NCI-H187 (cell line): ENCODE results near the gene FAM156A.
"Not testable (repeated sequence)": the region's sequence is repeated elsewhere in the genome, so short reads cannot be mapped to it uniquely, and the experiment has no call there.

Experiments
- DNase-seq, 2 experiments: peaks; one replicate each; lab custom pipeline; 2025; lab: John Stamatoyannopoulos, UW

FAM156A gene, protein sequence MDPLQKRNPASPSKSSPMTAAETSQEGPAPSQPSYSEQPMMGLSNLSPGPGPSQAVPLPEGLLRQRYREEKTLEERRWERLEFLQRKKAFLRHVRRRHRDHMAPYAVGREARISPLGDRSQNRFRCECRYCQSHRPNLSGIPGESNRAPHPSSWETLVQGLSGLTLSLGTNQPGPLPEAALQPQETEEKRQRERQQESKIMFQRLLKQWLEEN

DNA sequence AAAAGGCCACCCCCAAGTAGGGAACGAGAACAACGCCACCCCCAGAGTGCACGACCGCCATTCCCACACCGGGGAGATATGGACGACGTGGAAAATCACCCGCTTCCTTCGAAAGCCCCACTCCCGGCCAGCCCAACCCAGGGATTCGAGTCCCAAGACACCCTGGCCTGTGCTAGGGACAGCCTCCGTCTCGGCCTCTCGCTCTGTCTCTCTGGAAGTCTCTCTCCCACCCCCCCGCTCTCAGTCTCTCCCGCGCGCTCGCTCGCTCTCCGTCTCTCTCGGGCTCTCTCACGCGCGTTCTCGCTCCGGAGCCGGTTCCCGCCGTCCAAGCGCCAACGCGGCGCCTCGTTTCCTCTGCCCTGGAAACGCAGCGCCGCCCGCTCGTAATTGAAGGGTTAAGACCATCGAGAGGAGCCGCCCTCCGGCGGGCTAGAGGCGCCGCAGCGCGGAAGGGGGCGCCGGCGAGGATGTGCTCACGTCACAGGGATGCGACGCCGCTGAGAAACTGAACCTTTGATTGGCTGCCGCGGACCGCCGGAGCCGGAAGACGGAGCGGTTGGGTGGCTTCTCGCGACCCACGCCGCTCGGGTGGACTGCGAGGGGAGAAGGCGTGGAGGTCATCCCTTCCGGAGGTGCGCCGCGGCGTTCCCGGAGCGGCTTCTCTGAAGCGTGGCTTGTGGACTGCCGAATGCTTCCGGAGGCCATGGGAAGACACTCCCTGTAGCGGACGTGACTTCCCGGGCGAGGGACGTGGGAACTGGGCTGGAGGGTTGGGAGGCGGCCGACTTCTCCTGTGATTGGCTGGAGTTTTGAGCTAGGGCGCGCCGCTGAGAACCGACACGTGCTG is at the start of gene FAM156A:
TSS of gene FAM156A (minus strand) at position 406 of the 847 bp plus-strand sequence. CDS start 9,930 bp downstream, outside the sequence.
- not testable (repeated sequence) for DNase-seq

DNA sequence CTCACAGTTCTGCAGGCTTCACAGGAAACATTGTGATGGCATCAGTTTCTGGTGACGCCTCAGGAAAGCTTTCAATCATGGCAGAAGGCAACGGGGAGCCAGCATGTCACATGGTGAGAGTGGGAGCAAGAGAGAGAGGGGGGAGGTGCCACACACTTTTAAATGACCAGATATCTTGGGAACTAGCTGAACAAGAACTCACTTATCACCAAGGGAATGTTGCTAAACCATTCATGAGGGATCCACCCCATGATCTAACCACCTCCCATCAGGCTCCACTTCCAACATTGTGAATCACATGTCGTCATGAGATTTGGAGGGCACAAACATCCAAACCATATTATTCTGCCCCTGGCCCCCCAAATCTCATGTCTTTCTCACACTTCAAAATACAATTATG is 47.0 kb upstream of the FAM156A start:
- no peak for DNase-seq

- DNase-seq, result no peak
Observed at GRCh38 chrX:53004811-53005210, 46.5 kb upstream of the FAM156A start.

GRCh38 chrX:53004038-53004437 is 45.7 kb upstream of the FAM156A start:
- DNase-seq, result no peak

DNA sequence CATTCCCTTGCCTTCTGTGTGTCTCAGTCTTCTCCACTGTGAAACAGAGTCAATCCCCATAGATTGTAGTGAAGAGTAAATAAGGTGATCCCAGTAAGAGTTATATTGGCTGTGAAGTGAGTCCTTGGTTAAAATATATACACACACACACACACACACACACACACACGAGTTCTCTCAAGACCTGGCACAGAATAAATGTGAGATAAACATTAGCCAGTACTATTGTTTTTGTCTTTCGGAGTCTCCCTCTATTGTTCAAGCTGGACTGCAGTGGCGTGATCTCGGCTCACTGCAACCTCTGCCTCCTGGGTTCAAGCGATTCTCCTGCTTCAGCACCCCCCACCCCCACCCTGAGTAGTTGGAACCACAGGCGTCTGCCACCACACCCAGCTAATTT is 44.8 kb upstream of the FAM156A start:
- no peak for DNase-seq

GRCh38 chrX:53001958-53002357 is 43.6 kb upstream of the FAM156A start:
- DNase-seq, result no peak

DNA sequence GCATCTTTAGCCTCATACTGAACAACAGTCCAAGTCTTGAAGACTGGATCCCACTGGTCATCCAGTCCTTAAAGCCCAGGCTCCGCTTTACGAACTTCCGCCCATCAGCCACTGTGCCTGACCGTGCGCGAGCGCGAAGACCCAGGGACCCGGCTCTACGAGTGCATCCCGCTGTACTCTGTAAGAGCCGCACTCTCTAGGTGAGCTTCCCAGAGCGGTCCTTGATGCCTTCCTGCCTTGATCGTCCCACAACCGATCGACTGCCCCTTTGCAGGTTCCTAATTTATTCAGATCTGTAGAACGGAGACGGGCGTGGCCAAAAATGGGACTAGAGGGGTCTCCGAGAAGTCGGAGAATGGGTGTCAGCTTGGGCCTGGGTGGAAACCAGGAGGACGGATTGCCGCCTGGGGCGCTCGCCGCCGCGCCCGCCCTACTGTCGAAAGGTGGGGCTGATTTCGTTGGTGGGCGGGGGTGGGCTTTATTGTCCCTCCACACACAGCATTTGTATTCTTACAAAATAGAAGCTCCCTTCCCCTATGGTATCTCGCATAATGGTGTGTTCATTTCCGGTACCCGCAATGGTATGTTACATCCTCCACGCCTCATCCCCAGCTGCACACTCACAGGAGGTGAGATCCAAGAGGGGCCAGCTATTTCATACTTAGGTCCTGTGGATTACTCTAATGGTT is 42.3 kb upstream of the FAM156A start:
- DNase-seq, result no peak

GRCh38 chrX:52995987-52996331 is 37.6 kb upstream of the FAM156A start:
- no peak for DNase-seq

- DNase-seq, result peak; percentile 42 to 67
Observed at GRCh38 chrX:52995135-52995986, 37.0 kb upstream of the FAM156A start.

GRCh38 chrX:52990848-52991247 is 32.5 kb upstream of the FAM156A start:
- no peak for DNase-seq

GRCh38 chrX:52990011-52990631 is 31.8 kb upstream of the FAM156A start:
- DNase-seq, result not testable (repeated sequence)

GRCh38 chrX:52988985-52989917 is 30.9 kb upstream of the FAM156A start:
- DNase-seq, result no peak

DNA sequence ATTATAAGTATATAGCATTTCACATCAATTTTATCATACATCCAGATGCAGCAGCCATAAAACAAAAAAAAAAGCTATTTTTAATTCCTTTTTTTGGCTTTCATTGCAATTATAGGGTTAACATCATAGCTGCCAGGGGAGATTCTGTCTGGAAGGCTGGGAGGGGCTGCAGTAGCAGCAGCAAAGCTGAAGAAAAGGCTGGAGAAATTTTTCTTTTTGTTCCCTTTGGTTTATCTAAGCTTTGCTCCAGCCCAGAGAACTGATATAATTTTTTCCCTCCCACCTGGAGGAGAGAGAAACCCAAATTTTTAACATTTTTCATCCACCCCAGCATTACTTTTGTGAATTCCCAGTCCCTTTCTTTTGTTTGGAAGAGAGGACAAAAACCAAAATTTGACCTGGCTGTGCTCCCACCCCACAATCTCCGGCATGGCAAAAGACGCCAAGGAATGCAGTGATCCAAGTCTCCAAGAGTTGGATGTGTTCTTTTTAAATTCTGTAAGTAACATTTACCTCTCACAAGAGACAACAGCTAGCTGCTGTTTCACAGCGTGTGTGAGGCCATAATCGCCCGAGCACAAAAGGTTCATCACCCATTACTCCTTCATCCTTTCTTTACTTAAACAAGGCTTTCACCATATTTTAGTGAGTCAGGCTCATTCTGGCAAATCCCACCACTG is 25.1 kb upstream of the FAM156A start:
- no peak for DNase-seq

GRCh38 chrX:52979993-52980392 is 21.7 kb upstream of the FAM156A start:
- no peak for DNase-seq

- no peak for DNase-seq
Observed at GRCh38 chrX:52979568-52979967, 21.2 kb upstream of the FAM156A start.

DNA sequence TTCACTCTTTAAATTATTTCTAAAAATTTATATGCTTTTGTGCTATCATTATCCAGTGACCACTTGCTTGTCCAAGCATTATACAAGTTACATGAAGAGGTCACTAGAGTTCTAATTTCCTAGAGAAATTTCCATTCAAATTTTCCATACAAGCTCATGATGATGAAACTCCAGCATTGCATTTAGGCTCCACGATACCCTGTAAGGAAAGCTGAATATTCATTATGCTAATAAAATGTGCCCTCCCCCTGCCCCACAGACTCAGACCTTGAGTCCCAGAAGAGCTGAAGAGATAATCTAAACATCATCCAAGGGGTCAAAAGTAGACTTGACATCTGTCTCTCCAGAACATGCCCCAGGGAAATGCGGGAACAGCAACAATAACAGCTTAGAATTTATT is 19.6 kb upstream of the FAM156A start:
- no peak for DNase-seq

DNA sequence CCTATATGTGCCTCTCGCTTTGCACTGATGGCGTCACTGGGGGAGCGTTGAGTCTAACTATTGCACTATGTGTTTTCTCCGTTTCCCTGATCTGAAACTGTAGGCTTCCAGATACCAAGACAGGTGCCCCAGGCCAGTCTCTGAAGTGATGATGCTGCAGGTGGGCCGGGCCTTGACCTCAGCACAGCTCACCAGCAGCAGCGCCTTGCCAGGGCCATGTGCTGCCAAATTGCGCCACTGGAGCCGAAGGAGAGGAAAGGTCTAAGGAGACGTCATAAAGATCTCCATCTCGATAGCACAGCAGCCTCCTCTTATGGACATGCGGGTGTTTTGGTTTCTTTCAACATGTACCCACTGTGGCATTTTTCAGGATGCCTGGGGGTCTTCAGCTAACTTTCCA is 17.3 kb upstream of the FAM156A start:
- not testable (repeated sequence) for DNase-seq

DNA sequence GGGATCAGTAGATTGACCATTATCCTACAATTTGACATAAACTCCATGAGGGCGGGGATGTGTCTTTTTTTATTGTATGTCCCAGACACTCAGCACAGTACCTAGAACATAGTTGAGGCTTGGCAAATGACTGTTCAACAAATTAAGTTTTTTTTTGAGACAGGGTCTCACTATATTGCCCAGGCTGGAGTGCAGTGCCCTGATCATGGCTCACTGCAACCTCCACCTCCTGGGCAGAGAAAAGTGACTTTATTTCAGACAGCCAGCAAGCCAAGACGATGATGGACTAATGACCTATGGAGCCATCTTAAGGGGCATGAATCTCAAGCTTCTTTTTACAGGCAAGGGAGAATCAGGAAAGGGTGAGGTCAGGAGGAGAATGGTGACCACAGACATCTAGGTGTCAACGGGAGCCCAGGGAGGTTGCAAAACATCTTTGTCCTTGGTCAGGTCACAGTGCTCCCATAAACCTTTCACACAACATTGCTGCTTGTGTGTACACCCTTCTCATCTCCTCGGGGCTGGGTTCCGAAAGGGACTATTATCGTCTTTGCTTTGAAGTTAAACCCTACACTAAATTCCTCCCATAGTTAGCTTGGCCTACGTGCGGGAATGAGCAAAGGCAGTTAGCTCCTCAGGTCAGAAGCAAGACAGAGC is 16.1 kb upstream of the FAM156A start:
- DNase-seq, result not testable (repeated sequence)

- not testable (repeated sequence) for DNase-seq
Observed at GRCh38 chrX:52967922-52968321, 9.6 kb upstream of the FAM156A start.
